ENCODE measurements around the gene SLC24A3.

The SLC24A3 gene

GRCh38 chr20:19695081-19695480 lies 482.6 kb downstream of the SLC24A3 start:
- no peak for DNase-seq

- no peak for DNase-seq
Measured at GRCh38 chr20:19696620-19697019, 484.2 kb downstream of the SLC24A3 start.

GRCh38 chr20:19697415-19697814 lies 485.0 kb downstream of the SLC24A3 start:
- no peak for DNase-seq

GRCh38 chr20:19699180-19699971 lies 486.9 kb downstream of the SLC24A3 start:
- DNase-seq: no peak

- no peak for DNase-seq
Measured at GRCh38 chr20:19701429-19701828, 489.0 kb downstream of the SLC24A3 start.

GRCh38 chr20:19706463-19706862 lies 494.0 kb downstream of the SLC24A3 start:
- no peak for DNase-seq

- no peak for DNase-seq
Measured at GRCh38 chr20:19709635-19710335, 497.3 kb downstream of the SLC24A3 start.

- DNase-seq: no peak
Measured at GRCh38 chr20:19710336-19711120, 498.1 kb downstream of the SLC24A3 start.

- no peak for DNase-seq
Measured at GRCh38 chr20:19711126-19711525, 498.7 kb downstream of the SLC24A3 start.

- DNase-seq: no peak
Measured at GRCh38 chr20:19712721-19713260, 500.3 kb downstream of the SLC24A3 start.

GRCh38 chr20:19713822-19714578 lies 501.6 kb downstream of the SLC24A3 start:
- DNase-seq: no peak

- no peak for DNase-seq
Measured at GRCh38 chr20:19714579-19714840, 502.1 kb downstream of the SLC24A3 start.

GRCh38 chr20:19715986-19716385 lies 503.5 kb downstream of the SLC24A3 start:
- no peak for DNase-seq

GRCh38 chr20:19718880-19719279 lies 506.4 kb downstream of the SLC24A3 start:
- no peak for DNase-seq

GRCh38 chr20:19720991-19721390 lies 508.5 kb downstream of the SLC24A3 start:
- DNase-seq: no peak

- no peak for DNase-seq
Measured at GRCh38 chr20:19723051-19723450, 510.6 kb downstream of the SLC24A3 start.

GRCh38 chr20:19723813-19724430 lies 511.5 kb downstream of the SLC24A3 start:
- no peak for DNase-seq

GRCh38 chr20:19725373-19725772 lies 512.9 kb downstream of the SLC24A3 start:
- no peak for DNase-seq

- no peak for DNase-seq
Measured at GRCh38 chr20:19725814-19726525, 513.5 kb downstream of the SLC24A3 start.

GRCh38 chr20:19727251-19727847 lies 514.9 kb downstream of the SLC24A3 start:
- DNase-seq: no peak

- no peak for DNase-seq
Measured at GRCh38 chr20:19729672-19730071, 517.2 kb downstream of the SLC24A3 start.

Measured in bone marrow (tissue), 2 donors.